GM18505 (cell line): ENCODE measurements around the gene SLC35E1.

Experiments
- ATAC-seq: cut with Tn5 transposase; IDR thresholded peaks from one replicate; pipeline ENCODE4 v1.9.1; 2021; ENCODE audit not compliant: unreplicated experiment
- POLR2A ChIP-seq: IDR thresholded peaks from 4 replicates; pipeline ENCODE4 v1.6.1; 2011; ENCODE audit warnings: borderline replicate concordance; ENCODE audit not compliant: insufficient read depth, insufficient read length; ENCODE audit errors: extremely low read depth

Gene SLC35E1

GRCh38 chr19:16536130-16536529 is 36.1 kb downstream of the SLC35E1 start:
- ATAC-seq = no peak

DNA sequence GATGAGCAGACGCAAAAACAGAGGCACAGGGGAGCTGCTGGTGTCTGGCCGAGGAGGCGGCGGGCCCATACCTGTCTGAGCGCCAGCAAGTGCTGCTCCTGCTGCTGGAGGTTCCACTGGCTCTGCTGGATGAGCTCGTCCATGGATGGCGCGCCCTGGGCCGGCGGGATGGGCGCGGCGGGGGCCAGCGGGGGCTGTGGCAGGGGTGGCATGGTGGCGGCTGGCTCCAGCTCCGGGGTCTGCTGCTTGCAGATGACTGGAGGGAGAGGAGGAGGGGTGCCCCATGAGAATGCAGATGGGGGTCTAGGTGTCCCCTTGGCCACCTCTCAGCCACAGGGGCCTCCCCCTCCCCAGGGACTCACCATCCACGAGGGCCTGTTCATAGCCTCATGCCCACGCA is 36.8 kb downstream of the SLC35E1 start:
- TF ChIP-seq POLR2A = no peak

More at GRCh38 chr19:16536130-16536529, 36.1 kb downstream of the SLC35E1 start:
- no peak for TF ChIP-seq POLR2A

DNA sequence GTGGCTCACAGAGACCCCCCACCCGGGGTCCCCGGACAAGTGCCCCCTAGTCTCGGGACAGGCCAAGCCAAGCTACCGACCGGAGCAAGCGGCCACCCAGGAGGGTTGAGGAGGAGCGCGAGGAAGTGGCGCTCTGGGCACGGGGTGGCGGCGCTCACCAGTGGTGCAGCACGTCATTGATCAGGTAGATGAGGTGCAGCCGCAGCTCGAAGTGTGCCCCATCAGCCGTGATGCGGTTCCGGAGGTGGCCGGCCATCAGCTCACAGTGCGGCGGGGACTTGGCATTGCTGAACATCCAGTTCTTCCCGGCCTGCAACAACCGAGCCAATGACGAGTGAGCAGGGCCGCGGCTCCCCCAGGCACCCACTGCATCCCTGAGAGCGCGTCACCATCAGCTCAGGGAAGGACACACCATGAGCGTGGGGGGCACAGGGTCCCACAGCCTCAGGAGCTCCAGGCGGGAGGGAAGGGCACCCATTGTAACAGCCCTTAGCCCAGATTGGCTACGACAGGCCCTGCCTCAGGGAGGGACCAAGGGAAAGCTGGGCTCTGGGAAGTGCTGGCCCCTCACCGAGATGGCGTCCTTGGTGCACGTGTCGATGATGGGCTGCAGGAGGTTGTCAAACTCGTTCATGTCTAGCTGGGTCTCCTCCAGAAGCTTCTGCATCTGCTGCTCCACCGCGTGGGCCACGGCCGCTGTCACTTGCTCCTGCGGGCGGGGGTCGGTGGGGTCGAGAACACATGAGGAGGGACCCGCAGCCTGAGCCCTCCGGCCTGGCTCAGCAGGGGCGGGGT is 39.6 kb downstream of the SLC35E1 start:
- no peak for ATAC-seq
- TF ChIP-seq POLR2A = no peak

More for the DNA sequence above, 36.8 kb downstream of the SLC35E1 start:
- ATAC-seq = no peak

GRCh38 chr19:16531380-16531669 is 40.9 kb downstream of the SLC35E1 start:
- no peak for TF ChIP-seq POLR2A
- ATAC-seq = no peak

- no peak for TF ChIP-seq POLR2A
- no peak for ATAC-seq
Measured at GRCh38 chr19:16530540-16531379, 41.5 kb downstream of the SLC35E1 start.

DNA sequence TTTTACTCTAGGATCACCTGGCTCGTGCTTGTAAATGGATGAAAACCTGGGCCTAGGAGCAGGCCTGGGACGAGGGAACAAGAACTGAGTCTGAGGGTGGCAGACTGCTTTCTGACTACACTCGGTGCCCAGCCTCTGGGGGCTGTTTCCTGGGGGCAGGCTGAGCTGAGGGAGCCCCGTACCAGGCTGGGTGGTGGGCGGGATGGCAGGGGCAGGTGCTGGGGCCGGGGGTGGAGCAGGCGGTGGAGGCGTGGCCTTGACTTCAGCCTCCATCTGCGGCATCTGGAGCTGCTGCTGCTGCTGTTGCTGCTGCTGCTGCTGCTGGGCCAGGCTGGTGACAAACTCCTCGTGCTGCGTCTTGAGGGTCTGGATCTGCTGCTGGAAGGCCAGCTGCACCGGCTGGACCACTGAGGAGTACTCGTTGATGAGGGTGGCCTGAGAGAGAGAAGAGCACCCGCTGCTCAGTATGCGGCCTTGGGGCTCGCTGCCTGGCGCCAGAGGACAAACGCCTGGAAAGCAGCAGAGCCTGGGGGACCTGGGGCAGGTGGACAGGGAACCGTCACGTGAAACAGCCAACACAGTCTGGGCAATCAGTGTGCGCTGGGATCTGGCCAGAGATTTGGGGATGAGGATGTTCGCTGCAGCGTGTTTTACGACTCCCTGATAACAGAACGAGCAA is 42.6 kb downstream of the SLC35E1 start:
- no peak for ATAC-seq
- TF ChIP-seq POLR2A = no peak

DNA sequence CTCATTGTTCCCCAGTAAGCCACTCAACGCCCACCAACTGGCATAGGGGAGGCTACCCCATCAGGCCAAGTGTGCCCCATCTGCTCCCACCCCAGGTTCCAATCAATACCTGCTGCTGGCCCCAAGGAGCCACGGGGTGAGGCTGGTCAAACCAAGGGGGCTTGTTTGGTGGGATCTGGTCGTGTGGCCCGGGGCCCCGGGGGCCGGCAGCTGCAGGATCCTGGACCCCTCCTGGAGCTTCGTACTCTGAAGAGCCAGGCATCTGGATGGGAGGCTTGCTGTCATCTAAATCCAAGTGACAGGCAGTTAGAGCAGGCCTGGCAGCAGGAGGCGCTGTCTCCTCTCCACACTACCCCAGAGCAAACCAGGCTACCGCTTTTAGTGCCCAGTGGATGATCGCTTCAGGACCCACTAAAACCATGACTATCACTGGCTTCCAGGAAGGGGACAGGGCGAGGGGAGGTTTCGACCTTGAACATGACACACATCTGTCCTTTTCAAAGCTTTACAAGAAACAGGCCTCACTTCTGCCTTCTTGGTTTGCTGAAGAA is 44.2 kb downstream of the SLC35E1 start:
- no peak for TF ChIP-seq POLR2A
- ATAC-seq = no peak

DNA sequence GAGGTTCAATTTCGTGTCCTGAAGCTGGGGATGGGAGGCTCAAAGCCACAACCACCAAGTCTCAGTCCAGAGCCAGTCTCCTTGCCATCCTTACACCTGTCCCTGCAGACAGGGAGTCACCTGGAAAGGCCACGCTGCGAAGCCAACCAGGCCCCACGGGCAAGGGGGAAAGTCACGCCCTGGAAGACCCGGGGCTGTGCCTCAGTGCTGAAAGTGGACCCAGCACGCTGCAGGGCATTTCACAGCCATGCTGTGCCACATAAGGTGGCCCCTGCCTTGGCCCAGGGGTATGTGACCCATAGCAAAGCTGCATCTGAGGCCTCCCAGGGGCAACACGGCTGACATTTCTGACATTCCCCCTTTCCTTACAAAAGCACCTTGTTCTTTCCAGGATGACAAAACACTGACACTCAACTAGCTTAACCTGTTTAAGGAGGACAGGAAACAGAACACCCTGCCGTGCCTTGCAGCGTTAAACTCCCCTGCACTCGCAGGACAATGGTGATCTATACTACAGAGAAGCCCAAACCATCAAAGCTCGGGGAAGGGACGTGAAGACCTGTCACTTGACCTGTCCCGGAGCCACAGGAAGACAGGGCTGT is 44.8 kb downstream of the SLC35E1 start:
- no peak for TF ChIP-seq POLR2A
- no peak for ATAC-seq

DNA sequence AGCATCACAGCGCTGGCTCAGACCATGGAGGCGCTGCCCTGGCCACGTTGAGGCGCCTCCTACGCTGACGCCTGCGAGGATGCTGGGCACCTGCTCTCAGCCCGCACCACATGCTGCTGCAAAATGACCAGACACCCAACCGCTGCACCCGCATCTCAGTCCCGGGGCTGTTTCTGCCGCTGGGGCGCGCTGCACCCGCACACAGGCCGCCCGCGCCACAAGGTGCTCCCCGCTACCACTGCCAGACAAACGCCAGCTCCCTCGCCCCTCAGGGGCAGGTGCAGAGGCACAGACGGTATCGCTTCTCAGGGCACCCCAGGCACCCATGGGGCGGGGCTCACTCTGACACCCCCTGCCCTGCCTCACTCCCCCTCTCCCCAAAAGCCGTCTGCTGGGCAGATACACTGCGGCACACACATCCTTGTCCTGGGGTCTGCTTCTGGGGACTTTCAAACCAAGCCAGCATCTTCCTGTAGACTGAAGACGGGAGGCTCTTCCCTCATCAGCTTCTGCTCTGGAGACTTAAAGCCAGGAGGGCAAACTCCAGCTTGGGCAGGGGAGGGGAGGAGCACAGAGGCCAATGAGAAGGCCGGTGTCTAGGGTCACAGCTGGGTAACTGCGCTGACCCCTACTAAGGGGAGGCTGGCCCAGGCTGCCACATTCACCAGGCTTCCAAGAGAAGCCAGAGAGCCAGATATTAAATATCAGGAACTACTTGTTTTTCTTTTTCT is 46.3 kb downstream of the SLC35E1 start:
- no peak for ATAC-seq
- no peak for TF ChIP-seq POLR2A

DNA sequence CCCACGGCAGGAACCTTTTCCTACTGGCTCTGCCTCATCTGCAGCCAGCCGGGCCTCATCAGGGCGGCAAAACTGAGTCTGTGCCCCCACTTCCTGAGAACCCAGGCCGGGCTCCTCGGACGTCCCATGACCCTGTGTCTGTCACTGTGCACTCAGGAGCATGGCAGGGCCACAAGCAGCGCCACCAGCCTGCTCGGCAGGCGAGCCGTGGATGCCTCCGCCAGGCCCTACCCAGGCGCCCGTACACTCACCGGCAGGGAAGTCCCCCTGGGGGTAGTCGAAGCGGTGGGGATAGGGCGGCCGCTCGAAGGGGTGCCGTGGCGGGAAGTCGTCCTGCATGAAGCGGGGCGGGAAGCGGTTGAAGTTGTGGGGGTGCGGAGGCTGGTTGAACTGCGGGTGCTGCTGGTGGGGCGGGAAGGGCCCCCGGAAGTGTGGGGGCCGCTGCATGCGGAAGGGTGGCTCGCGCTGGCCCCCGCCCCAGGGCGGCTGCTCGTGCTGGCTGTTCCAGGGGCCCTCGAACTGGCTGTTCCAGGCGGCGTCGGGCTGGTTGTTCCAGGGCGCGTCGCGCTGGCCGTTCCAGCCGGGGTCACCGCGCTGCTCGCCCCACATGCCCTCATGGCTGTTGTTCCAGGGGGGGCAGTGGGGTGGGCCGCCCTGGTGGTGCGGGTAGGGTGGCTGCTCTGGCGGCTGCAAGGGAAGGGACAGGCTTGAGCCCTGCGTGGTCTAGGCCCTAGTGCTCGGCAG is 47.1 kb downstream of the SLC35E1 start:
- TF ChIP-seq POLR2A = no peak
- no peak for ATAC-seq

DNA sequence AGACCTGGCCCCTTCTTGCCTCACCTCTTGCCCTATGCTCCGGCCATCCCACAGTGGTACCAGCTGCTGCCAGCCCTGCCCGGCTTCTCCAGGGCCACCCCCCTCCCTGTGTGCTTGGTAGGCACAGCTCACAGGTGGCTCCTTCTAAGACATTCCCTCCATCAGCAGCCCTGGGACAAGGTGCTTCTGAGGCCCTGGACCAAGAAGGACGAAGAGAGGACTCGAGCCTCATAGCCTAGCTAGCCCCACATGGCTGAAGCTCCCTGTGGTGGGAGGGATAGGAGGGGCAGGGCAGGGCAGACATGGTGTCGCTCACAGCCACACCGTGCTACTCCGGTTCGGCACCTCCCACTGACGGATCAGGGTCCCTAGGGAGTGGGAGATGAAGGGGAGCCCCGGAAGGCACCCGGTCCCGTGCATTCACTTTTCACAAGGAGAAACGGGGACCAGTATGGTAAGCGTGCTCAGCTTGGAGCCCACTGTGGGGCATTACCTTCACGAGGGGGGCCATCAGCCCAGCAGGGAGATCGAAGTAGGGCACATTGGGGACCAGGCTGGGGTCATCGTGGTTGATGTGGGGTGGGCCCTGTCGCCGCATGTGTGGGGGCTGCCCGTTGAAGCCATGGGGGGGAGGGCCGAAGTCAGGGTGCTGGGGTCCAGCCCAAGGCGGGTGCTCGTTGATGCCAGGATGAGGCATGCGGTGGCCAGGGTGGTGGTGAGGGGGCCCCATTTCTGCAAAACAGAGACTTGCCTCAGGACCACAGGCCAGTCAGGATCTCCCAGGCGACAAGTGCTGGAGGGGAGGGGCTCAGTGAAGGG is 49.4 kb downstream of the SLC35E1 start:
- ATAC-seq = no peak
- TF ChIP-seq POLR2A = no peak
